GM19395 (cell line): ENCODE results near the gene PPARA.
"Not testable (repeated sequence)": the region's sequence is repeated elsewhere in the genome, so short reads cannot be mapped to it uniquely, and the experiment has no call there.

Source experiments
- ATAC-seq: cut with Tn5 transposase; IDR thresholded peaks from one replicate; pipeline ENCODE4 v1.9.1; 2021; ENCODE audit warnings: mild to moderate bottlenecking, moderate library complexity; ENCODE audit not compliant: unreplicated experiment

Gene PPARA

DNA sequence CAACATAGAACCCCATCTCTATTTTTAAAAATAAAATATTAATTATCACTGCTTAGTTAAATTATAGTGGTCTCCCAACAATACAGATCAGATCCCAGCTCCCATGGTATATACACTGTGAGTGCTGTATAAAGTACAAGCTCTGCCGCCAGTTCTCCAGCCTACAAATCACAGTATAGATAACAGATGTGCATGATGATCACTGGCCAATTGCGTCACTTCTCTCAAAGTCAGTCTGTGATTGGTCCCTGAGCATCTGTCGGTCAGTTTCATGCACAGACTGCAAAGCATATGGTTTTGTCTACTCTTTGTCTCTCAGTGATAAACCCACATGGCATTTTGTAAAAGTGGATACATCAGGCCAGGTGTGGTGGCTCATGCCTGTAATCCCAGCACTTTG is 15.7 kb downstream of the PPARA start:
- ATAC-seq = no peak

DNA sequence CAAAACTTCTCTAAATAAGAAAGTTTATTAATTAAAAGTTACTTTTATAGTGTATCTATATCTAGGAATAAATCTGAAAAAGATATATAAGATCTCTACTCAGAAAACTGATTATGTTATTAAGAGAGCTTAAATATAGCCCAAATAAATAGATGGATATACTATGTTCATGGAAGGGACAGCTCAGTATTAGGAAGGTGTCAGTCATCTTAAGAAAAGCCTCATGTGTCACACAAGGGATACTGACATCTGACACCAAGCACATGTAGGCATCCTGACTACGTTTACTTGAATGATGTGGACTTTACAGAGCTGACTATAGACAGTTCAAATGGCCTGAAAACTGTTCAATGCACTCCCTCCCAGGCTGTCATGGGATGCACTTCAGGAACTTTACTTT is 19.3 kb downstream of the PPARA start:
- no peak for ATAC-seq

DNA sequence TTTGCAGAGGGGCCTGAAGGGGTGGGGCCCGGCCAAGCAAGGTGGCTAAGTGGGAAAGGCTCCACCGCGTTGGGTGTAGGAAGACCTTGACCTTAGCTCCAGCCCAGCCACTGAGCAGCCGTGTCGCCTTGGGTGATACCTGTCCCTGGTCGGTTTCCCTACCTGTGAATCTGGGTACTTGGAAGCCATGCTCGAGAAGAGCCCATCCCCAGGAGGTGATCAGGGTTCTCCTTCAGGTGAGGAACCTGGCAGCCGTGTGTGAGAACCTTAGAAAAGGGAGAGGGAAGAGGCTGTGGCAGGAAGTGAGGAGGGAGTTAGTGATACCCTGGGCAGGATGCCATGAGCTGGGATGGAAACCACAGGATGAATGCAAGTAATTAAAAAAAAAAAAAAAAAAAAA is 21.6 kb downstream of the PPARA start:
- no peak for ATAC-seq

DNA sequence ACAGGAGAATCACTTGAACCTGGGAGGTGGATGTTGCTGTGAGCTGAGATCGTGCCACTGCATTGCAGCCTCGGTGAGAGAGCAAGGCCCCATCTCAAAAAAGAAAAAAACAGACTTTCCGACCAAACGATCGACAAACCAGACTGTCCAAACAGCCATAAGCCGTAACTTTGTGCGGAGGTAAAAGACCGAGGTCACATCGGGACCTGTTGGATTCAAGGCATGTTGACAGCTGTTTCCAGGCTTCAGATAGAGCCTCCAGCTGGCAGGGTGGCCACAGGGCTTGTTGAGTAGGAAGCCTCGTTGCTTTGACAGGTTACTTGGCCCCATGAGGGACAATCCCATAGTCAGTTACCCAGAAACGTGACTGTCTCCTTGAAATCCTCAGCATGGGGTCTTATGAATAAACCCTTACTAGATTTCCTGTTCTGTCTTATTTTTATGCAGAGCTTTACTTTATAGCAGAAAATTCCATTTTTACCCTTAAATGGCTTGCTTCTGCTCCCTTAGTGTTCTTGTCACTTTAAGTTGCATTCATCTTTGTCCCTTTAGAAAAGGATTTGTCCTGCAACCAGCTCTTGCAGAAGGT is 22.3 kb downstream of the PPARA start:
- ATAC-seq = no peak

DNA sequence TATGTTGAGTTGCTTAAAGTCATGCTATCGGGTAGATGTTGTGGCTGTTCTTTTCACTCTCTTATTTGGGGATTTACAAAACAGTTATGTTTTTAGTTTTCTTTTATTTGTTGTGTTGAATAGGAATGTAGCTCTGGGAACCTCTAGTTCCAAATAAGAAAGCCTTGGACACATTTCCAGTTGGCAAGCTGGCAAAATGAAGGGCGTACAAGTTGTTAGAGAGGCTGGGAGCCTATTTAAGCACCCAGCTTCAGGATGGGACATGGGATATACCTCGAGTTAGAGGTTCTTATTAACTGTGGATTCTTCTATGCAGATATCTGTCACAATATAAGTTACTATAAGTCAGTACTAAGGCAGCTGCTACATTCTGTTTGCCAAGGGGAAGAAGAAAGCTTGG is 22.8 kb downstream of the PPARA start:
- ATAC-seq = no peak

DNA sequence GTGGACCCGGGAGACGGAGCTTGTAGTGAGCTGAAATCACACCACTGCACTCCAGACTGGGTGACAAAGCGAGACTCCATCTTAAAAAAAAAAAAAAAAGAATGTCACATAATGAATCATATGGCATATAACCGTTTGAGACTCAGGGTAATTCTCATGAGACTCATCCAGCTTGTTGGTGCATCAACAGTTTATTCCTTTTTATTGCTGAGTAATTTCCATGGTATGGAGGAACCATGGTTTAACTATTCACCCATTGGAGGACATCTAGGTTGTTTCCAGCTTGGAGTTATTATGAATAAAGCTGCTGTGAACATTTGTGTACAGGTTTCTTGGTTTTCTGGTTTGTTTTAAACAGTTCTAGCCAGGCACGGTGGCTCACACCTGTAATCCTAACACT is 25.3 kb downstream of the PPARA start:
- no peak for ATAC-seq

DNA sequence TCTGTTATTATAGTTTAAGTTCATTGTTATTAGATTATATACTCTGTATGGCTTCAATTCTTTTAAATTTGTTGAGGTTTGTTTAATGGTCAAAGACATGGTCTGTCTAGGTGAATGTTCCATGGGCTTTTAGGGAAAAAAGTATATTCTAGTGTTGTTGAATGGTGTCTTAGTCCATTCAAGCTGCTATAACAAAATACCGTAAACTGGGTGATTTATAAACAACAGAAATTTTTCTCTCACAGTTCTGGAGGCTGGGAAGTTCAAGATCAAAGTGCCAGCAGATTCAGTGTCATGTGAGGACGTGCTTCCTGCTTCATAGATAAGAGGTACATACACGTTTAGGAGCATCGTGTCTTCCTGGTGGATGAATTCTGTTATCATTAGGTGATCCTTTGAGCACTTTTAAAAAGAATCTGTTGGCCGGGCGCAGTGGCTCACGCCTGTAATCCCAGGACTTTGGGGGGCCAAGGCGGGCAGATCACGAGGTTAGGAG is 26.2 kb downstream of the PPARA start:
- ATAC-seq = no peak

DNA sequence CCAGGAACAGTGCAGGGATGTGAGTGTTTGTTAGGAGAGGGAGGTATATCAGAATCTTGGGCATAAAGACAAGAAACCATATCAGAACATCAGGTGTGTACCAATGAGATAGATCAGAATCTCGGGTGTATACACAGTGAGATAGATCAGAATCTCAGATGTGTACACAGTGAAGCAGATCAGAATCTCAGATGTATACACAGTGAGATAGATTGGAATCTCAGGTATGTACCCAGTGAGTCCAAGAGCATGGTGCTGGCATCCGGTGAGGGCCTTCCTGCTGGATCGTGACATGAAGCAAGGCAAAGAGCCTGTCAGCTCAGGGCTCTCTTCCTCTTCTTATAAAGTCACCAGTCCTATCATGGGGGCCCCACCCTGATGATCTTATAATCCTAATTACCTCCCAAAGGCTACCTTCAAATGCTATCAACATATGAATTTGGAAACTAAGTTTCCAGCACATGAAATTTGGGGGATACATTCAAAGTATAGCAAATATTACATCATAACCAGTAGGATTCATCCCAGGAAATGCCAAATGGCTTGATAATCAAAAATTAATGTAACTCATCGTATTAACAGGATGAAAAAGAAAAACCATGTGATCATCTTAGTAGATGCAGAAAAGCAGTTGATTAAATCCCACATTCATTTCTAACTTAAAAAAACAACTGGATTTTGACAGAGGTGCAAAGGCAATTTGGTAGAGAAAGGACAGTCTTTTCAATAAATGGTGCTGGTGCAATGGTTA is 28.6 kb downstream of the PPARA start:
- ATAC-seq = no peak

DNA sequence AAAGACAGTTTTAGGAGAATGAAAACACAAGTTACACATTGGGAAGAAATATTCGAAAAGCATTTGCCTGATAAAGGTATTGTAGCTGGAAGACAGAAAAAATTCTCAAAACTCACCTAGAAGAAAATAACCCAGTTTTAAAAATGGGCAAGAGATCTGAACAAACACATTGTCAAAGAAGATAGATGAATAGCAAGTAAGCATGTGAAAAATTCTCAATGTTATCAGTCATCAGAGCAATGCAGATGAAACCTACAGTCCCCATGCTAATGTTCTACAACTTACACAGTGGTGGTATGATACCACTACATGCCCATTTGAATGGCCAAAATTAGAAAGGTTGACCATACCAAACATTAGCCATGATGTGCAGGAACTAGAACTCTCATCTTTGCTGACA is 29.4 kb downstream of the PPARA start:
- ATAC-seq = no peak

DNA sequence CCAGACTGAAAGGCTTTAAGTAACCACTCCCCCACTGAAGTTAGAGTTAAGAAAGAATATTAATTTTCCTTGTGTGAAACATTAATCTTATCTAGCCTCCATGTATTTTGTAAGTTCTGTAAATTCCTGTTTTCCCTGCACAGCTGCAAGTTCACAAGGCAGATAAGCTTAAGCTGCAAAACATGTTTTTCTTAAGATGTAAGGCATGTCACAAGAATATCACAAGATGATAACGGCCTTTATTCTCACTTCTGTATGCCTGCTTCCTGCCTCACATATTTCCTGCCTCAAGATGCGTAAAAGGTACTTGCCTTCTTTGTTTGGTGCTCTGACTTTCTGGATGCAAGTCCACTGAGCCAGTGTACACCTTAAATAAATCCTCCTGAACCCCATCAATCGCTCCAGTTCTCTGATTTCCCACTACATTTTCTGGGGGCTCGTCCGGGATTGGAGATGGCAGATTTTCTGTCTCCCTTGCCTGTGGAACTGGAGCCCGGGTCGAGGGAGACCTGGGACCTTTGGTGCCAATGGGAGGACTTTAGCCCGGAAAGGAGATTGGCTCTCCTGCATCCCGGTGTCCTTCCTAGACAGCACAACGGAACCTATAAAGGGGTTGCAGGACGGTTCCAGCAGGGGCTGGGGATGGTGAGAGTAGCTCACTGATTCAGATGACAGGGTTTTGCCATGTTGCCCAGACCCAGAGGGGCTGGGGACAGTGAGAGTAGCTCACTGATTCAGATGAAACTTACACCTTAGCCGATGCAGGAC is 30.2 kb downstream of the PPARA start:
- no peak for ATAC-seq

DNA sequence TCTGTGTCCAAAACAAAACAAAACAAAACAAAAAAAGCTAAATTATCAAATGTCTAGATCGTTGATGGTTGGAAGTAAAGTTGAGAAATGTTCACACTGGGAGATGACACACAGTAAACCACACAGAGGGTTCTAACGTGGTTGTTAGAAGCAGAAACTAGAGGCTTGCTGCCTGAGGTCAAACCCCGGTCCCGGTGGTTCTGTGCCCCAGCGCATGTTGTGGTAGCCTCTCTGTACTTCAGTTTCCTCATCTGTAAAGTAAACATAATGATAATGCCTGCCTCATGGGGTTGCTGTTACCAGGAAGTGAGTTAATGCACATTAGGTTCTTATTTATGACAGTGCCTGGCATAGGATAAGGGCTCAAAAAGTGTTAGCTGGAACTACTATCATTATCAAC is 33.4 kb downstream of the PPARA start:
- ATAC-seq = no peak

DNA sequence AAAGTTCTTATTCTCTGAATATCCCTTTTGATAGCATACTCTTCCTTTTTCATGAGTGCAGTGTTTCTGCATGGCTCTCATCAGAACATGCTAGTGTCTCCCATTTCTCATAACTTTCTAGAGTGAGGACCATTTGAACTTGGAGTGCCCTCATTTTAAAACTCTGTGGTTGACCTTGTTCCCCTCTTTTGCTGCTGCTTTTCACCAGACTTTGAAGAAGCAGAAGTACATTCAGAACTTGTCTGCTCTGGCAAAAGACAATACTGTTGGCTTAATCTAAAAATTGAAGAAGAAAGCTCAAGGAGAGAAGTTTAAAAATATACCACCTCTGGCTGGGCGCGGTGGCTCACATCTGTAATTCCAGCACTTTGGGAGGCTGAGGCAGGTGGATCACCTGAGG is 35.0 kb downstream of the PPARA start:
- no peak for ATAC-seq

DNA sequence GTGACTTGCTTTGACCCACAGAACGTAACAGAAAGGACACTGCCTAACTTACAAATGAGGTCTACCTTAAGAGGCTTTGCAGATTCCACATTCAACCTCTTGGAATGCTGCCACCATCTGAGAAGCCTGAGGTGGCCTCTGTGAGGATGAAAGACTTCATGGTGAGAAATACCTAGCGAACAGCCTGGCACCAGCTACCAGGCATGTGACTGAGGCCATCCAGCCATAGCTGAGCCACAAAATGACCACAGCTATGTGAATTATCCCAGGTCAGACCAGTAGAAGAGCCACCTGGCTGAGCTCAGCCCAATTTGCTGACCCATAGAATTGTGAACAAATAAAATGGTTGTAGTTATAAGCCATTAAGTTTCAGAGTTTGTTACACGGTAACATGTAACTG is 37.5 kb downstream of the PPARA start:
- ATAC-seq = no peak

DNA sequence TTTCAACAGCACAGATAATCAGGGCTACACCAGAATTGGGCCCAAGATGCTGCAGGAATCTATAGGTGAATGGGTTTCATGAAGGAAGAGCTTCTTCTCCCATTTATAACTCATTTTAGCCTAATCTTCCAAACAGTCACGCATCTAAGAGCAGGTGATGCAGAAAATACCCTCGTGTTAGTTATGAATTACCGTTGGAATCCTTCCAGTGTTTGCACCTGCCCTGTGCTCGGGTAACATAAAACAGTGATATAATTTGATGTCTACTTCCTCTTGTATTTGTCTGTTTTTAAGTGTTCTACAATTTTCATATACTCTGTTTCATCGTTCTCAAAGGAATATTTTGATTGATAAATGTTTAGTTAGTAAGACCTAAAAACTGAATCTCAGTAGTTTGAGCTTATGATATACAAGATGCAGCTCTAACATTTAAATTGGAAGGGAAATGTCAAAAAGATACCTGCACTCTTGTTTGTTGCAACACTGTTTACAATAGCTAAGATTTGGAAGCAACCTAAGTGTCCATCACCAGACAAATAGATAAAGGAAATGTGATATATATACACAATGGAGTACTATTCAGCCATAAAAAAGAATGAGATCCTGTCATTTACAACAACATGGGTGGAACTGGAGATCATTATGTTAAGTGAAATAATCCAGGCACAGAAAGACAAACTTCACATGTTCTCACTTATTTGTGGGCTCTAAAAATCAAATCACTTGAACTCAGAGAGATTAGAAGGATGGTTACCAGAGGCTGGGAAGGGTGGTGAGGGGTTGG is 42.1 kb downstream of the PPARA start:
- no peak for ATAC-seq

DNA sequence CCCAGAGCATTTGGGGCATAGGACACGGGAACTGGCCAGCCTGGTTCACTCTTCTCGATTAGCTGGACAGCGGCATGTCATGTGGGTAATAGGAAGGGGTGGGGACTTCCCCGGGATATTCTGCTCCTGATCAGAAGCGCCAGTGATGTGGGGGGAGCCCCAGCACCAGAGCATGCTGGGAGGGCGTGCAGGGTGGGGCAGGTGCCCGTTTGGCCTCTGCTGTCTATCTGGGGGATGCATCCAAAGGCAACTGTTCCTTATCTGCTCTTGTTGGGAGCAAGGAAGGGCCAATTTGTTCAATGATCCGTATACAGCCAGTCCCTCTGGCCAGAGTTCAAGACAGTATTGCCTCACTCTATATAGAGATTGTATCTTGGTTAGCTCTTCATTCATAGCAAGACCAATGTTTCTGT is 43.6 kb downstream of the PPARA start:
- no peak for ATAC-seq

DNA sequence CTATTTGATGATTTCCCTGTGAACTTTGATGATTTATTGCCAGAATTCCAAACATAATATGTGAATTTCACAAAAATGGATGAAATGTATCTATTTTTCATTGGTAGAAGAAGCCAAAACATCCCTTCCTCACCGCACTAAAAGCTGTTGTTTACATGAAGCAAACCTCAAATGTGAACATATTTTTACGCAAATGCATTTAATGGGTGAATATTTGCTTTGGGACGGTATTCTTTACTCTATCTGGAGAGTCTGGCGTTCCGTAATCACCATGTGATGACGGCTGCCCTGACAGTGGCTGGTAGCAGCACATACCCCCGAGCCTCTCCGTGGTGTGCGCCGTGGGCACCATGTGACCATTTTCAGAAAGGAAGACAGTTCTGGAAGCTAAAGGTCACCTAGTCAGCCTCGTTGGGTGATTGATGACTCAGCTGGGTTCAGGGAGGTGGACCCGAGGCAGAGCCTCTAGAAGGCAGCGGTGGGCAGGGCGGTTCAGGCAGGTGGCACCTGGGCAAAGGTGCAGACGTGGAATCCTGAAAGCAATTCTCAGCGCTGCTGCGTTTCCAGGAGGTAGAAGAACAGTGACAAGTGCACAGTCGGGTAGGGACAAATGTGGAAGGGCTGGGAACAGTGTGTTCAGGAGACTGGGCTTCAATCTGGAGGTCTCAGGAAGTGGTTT is 45.3 kb downstream of the PPARA start:
- ATAC-seq = no peak

DNA sequence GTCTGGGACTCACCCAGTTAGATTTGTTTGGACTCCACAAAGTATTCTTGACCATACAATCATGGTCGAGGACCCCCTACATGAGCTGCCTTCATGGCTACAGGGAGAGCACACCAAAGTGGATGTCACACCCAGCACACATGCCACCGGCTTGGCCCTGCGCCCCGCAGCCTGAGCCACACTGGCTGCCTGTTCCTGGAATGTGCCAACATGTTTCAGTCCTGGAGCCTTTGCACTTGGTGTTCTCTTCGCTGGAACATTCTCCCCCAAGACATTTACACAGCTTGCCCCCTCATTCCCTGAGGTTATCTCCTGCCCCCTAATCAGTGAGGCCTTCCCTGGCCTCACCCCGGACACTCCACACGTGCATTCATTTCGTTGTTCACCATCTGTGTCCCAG is 46.0 kb downstream of the PPARA start:
- no peak for ATAC-seq

DNA sequence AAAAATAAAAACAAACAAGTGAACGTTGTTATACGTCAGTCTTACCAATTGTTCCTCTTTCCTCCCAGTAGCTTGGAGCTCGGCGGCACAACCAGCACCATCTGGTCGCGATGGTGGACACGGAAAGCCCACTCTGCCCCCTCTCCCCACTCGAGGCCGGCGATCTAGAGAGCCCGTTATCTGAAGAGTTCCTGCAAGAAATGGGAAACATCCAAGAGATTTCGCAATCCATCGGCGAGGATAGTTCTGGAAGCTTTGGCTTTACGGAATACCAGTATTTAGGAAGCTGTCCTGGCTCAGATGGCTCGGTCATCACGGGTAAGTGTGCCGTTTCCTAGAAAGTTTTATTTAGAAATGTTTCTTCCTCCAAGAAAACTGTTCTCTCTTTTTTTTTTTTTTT is 47.9 kb downstream of the PPARA start:
- no peak for ATAC-seq

DNA sequence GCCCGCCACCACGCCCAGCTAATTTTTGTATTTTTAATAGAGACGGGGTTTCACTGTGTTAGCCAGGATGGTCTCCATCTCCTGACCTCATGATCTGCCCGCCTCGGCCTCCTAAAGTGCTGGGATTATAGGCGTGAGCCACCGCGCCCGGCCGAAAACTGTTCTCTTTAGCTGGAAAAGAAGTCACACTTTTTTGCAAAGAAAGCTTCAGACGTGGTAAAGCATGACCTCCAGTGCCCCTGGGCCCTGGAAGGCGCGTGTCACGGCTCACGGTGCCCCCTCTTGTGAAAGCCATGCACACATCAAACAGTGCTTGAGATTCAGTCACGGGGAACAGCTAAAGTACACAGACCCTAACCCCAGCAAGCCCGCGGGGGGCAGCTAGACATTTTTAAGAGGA is 48.5 kb downstream of the PPARA start:
- ATAC-seq = not testable (repeated sequence)

DNA sequence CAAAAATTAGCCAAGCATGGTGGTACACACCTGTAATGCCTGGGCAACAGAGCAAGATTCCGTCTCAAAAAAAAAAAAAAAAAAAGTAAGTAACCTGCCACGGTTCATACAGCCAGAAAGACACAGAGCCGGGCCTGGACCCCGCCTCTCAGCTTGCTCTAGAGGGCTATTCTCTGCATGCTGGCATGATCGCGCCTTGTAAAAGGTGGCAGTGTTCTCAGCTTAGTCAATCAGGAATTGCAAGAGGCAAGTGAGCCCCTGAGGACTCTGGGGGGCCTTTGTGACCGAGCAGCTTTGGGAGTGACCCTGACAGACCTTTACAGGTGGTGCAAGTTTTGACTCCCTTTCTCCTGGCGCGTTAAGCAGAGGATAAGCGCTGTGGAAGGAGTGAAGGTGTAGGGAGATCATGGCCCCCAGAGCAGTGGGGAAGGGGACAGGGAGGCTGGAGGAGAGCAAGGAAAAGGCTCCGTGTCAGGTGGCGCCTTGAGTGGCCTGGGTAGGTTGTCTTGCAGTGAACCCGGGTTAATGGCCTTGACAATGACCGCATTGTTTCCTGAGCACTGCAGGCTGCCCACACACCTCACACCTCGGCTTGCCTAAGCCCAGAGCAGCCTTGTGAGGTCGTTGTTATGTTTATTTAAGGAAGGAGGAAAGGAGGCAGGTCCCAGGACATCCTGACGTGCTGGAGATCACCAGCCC is 50.9 kb downstream of the PPARA start:
- no peak for ATAC-seq
